Measurements from ENCODE around the gene SATB1. TPM values are rescaled to one million over a fixed set of nuclear protein-coding genes. Genes with fewer than 3 reads are reported as not detected.

Gene SATB1
- total and polyA plus RNA-seq, 8 donors: 7.7 to 168 (median 54.5) TPM

GRCh38 chr3:18385706-18386105, 39.4 kb downstream of the SATB1 start:
- Histone ChIP-seq H3K27me3 (no peaks in the 10 kb centered on the region), H3K27ac (no peak overlapping the region), H3K36me3 (peaks cover 0 to 31% (median 24%) of the 10 kb centered on the region in 4 donors), H3K4me1 (peaks cover 0 to 11% (median 0%) of the 10 kb centered on the region in 4 donors), H3K4me3 (no peak overlapping the region), H3K9me3 (no peaks in the 10 kb centered on the region)
- intact Hi-C loops (cut with DNase I; ENCODE audit: low total_unique reads): no loop called here
- DNase-seq: no peak
- WGBS, 5 donors: 78 to 96% (median 92%) methylated on average over 4 of the region's 4 CpGs
- TF ChIP-seq, protein P1, sequence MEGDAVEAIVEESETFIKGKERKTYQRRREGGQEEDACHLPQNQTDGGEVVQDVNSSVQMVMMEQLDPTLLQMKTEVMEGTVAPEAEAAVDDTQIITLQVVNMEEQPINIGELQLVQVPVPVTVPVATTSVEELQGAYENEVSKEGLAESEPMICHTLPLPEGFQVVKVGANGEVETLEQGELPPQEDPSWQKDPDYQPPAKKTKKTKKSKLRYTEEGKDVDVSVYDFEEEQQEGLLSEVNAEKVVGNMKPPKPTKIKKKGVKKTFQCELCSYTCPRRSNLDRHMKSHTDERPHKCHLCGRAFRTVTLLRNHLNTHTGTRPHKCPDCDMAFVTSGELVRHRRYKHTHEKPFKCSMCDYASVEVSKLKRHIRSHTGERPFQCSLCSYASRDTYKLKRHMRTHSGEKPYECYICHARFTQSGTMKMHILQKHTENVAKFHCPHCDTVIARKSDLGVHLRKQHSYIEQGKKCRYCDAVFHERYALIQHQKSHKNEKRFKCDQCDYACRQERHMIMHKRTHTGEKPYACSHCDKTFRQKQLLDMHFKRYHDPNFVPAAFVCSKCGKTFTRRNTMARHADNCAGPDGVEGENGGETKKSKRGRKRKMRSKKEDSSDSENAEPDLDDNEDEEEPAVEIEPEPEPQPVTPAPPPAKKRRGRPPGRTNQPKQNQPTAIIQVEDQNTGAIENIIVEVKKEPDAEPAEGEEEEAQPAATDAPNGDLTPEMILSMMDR (IDR thresholded peaks at IDR 0.05): no peak
- TF ChIP-seq EP300 (IDR thresholded peaks at IDR 0.05) (no peak), POLR2A (IDR thresholded peaks at IDR 0.05) (no peak), POLR2AphosphoS5 (IDR thresholded peaks at IDR 0.05) (no peak)

- Histone ChIP-seq H3K4me1 (peaks cover 0 to 11% (median 0%) of the 10 kb centered on the region in 4 donors), H3K27me3 (no peaks in the 10 kb centered on the region), H3K9me3 (no peaks in the 10 kb centered on the region), H3K4me3 (no peak overlapping the region), H3K36me3 (peaks cover 0 to 35% (median 27%) of the 10 kb centered on the region in 4 donors), H3K27ac (no peak overlapping the region)
- intact Hi-C loops (cut with DNase I; ENCODE audit: low total_unique reads): no loop called here
- TF ChIP-seq POLR2AphosphoS5 (IDR thresholded peaks at IDR 0.05) (no peak), POLR2A (IDR thresholded peaks at IDR 0.05) (no peak), EP300 (IDR thresholded peaks at IDR 0.05) (no peak)
- TF ChIP-seq, protein P1 (IDR thresholded peaks at IDR 0.05): no peak
- DNase-seq: no peak
These were observed 42.3 kb downstream of the SATB1 start for GRCh38 chr3:18382760-18383369.

GRCh38 chr3:18379647-18380046, 45.5 kb downstream of the SATB1 start:
- Histone ChIP-seq H3K4me3 (no peak overlapping the region), H3K36me3 (peaks cover 0 to 38% (median 23%) of the 10 kb centered on the region in 4 donors), H3K27ac (no peak overlapping the region), H3K27me3 (no peaks in the 10 kb centered on the region), H3K4me1 (peaks cover 0 to 11% (median 0%) of the 10 kb centered on the region in 4 donors), H3K9me3 (no peaks in the 10 kb centered on the region)
- 87 to 94% (median 90%) methylated on average over 2 of the region's 2 CpGs for WGBS, 5 donors
- intact Hi-C loops (cut with DNase I; ENCODE audit: low total_unique reads): no loop called here
- TF ChIP-seq, protein P1 (IDR thresholded peaks at IDR 0.05): no peak
- TF ChIP-seq POLR2AphosphoS5 (IDR thresholded peaks at IDR 0.05) (no peak), POLR2A (IDR thresholded peaks at IDR 0.05) (no peak), EP300 (IDR thresholded peaks at IDR 0.05) (no peak)
- no peak for DNase-seq

DNA sequence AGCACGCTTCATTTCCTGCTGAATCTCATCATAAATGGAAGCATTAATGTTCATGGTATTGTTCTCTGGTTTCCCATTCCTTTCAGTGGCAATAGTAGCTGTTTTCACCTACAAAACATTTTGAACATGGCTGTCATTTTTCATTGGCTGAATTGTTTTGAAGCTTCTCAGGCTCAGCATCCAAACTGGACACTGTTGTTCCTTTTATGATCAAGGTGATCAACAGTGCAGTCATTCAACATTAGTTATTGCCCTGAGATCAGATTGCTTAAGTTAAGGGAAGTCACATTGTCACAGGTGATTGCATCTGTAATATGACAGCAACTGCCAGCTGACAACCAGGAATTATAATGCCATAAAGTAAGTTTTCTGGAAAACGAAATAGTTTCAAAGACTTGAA, 46.9 kb downstream of the SATB1 start:
- Histone ChIP-seq H3K27ac (no peak overlapping the region), H3K9me3 (no peaks in the 10 kb centered on the region), H3K4me1 (peaks cover 0 to 8% (median 0%) of the 10 kb centered on the region in 4 donors), H3K4me3 (no peak overlapping the region), H3K27me3 (no peaks in the 10 kb centered on the region), H3K36me3 (peaks cover 0 to 43% (median 28%) of the 10 kb centered on the region in 4 donors)
- 84 to 94% (median 91%) methylated on average over 2 of the region's 2 CpGs for WGBS, 5 donors
- TF ChIP-seq POLR2A (IDR thresholded peaks at IDR 0.05) (no peak), EP300 (IDR thresholded peaks at IDR 0.05) (no peak), POLR2AphosphoS5 (IDR thresholded peaks at IDR 0.05) (no peak)
- TF ChIP-seq, protein P1 (IDR thresholded peaks at IDR 0.05): no peak
- no peak for DNase-seq
- intact Hi-C loops (cut with DNase I; ENCODE audit: low total_unique reads): no loop called here
